NCI-H2171 treated with DMSO at 0.1 percent for 48 hours (cell line): ENCODE data around the gene GRAMD2A.

Experiments used
- DNase-seq: peaks from one replicate; lab custom pipeline; 2025; lab: John Stamatoyannopoulos, UW

GRAMD2A gene

GRCh38 chr15:72167445-72167844, 30.1 kb downstream of the GRAMD2A start:
- DNase-seq = no peak

GRCh38 chr15:72166716-72167417, 30.7 kb downstream of the GRAMD2A start:
- no peak for DNase-seq

- DNase-seq = no peak
Measured at GRCh38 chr15:72163719-72164118, 33.9 kb downstream of the GRAMD2A start.

- DNase-seq = no peak
Measured at GRCh38 chr15:72162569-72162968, 35.0 kb downstream of the GRAMD2A start.

- no peak for DNase-seq
Measured at GRCh38 chr15:72161361-72162132, 36.0 kb downstream of the GRAMD2A start.

- no peak for DNase-seq
Measured at GRCh38 chr15:72160696-72161245, 36.8 kb downstream of the GRAMD2A start.

GRCh38 chr15:72156928-72157327, 40.7 kb downstream of the GRAMD2A start:
- DNase-seq = no peak

GRCh38 chr15:72155635-72156616, 41.7 kb downstream of the GRAMD2A start:
- peak; percentile 84 for DNase-seq

- peak; percentile 99 for DNase-seq
Measured at GRCh38 chr15:72155003-72155621, 42.5 kb downstream of the GRAMD2A start.

- peak; percentile 45 for DNase-seq
Measured at GRCh38 chr15:72154316-72154715, 43.3 kb downstream of the GRAMD2A start.

GRCh38 chr15:72153269-72154000, 44.2 kb downstream of the GRAMD2A start:
- peak; percentile 41 for DNase-seq

- DNase-seq = no peak
Measured at GRCh38 chr15:72147418-72147817, 50.2 kb downstream of the GRAMD2A start.

GRCh38 chr15:72146934-72147333, 50.7 kb downstream of the GRAMD2A start:
- no peak for DNase-seq

GRCh38 chr15:72146221-72146620, 51.4 kb downstream of the GRAMD2A start:
- no peak for DNase-seq

GRCh38 chr15:72141171-72142084, 56.2 kb downstream of the GRAMD2A start:
- no peak for DNase-seq

GRCh38 chr15:72140088-72140487, 57.5 kb downstream of the GRAMD2A start:
- no peak for DNase-seq

GRCh38 chr15:72139667-72140066, 57.9 kb downstream of the GRAMD2A start:
- DNase-seq = no peak

- DNase-seq = peak; percentile 86
Measured at GRCh38 chr15:72136170-72137051, 61.2 kb downstream of the GRAMD2A start.

GRCh38 chr15:72135719-72136118, 61.9 kb downstream of the GRAMD2A start:
- peak; percentile 77 for DNase-seq
